ENCODE results near the gene PRR18.

DNA sequence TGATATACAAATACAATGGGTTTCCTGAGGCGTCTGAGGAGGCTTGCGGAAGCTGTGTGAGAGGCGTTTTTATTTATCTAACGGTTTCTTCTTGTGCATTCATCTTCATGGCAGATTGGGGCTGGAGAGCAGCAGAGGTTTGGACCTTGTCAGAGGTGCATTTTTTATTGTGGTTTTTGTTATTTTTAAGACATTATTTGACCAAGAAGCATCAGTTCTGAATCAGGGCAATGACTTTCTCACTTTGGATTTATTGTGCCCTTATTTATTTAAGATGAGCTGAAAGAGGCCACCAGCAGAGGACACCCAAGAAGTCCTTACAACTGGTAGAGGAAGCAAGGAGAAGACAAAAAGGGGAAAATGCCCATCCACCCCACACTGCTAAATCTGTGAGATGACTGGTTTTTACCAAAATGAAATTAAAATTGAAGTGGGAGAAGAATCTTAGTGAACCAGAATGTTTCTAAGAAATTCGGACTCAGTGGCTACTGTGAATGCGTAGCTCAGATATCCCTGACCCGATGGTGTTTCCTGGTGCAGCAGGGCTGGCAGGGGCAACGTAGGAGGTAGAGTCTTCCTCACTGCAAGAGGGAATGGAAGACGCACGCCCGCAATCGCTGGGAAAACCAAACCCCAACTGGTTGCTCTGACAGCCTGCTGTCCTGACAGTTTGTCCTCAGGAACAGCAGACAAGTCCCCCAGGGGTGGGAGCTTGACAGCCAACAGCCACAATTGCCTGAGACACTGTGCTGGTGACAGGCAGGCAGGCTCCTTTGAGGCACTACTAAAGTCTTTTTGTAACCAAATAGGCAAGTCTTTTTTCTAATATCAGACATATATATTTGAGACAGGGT lies 14.2 kb downstream of the PRR18 start:
- TF ChIP-seq, protein P1, sequence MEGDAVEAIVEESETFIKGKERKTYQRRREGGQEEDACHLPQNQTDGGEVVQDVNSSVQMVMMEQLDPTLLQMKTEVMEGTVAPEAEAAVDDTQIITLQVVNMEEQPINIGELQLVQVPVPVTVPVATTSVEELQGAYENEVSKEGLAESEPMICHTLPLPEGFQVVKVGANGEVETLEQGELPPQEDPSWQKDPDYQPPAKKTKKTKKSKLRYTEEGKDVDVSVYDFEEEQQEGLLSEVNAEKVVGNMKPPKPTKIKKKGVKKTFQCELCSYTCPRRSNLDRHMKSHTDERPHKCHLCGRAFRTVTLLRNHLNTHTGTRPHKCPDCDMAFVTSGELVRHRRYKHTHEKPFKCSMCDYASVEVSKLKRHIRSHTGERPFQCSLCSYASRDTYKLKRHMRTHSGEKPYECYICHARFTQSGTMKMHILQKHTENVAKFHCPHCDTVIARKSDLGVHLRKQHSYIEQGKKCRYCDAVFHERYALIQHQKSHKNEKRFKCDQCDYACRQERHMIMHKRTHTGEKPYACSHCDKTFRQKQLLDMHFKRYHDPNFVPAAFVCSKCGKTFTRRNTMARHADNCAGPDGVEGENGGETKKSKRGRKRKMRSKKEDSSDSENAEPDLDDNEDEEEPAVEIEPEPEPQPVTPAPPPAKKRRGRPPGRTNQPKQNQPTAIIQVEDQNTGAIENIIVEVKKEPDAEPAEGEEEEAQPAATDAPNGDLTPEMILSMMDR (IDR thresholded peaks at IDR 0.05 in 8 of 11, conservative IDR thresholded peaks at IDR 0.05 in 3 of 11), result no peak
- TF ChIP-seq POLR2A (IDR thresholded peaks at IDR 0.05), result no peak

Measured in spleen (tissue), 7 donors.